NT2/D1 (cell line): ENCODE results near the gene REC114.
"Not testable (repeated sequence)": the region's sequence is repeated elsewhere in the genome, so short reads cannot be mapped to it uniquely, and the experiment has no call there.

Source experiments
- DNase-seq: peaks from one replicate; pipeline ENCODE4 v3.0.0-alpha.2; 2011; ENCODE audit warnings: low read depth, low spot score
- H3K27me3 ChIP-seq: 2 replicates; pipeline ENCODE4 v1.6.0; 2011; ENCODE audit warnings: mild to moderate bottlenecking; ENCODE audit not compliant: insufficient read length, insufficient read depth
- H3K36me3 ChIP-seq: 2 replicates; pipeline ENCODE4 v1.6.1; 2011; ENCODE audit warnings: mild to moderate bottlenecking, low read length, mixed read lengths; ENCODE audit not compliant: insufficient read depth, insufficient read length
- H3K4me1 ChIP-seq: 2 replicates; pipeline ENCODE4 v1.5.1; 2011; ENCODE audit not compliant: insufficient read depth, insufficient read length
- H3K4me3 ChIP-seq: 2 replicates; pipeline ENCODE4 v1.5.1; 2011; ENCODE audit warnings: low read depth; ENCODE audit not compliant: insufficient read length
- H3K9ac ChIP-seq: 2 replicates; pipeline ENCODE4 v1.6.0; 2011; ENCODE audit warnings: low read depth; ENCODE audit not compliant: insufficient read length
- H3K9me3 ChIP-seq: 2 replicates; pipeline ENCODE4 v1.5.1; 2011; ENCODE audit warnings: mild to moderate bottlenecking, low read length; ENCODE audit not compliant: insufficient read depth
- SUZ12 ChIP-seq: IDR thresholded peaks from 2 replicates; pipeline ENCODE4 v1.6.1; 2011; ENCODE audit not compliant: insufficient read length, insufficient read depth; ENCODE audit errors: extremely low read depth
- YY1 ChIP-seq: IDR thresholded peaks from 2 replicates; pipeline ENCODE4 v1.6.1; 2011; ENCODE audit not compliant: insufficient read length, insufficient read depth
- ZNF274 ChIP-seq: IDR thresholded peaks from 2 replicates; pipeline ENCODE4 v1.6.1; 2011; ENCODE audit warnings: mild to moderate bottlenecking, low read depth, low read length

The REC114 gene

DNA sequence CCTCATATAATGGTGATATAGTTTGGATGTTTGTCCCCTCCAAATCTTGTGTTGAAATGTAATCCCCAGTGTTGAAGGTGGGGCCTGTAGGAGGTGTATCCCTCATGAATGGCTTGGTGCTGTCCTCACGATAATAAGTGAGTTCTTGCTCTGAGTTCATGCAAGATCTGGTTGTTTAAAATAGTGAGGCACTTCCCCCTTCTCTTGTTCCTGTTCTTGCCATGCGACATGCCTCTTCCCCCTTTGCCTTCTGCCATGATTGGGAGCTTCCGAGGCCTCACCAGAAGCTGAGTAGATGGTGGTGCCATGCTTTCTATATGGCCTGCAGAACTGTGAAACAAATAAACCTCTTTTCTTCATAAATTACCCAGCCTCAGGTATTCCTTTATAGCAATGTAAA lies 39.2 kb downstream of the REC114 start:
- no peaks in the 10 kb centered on the region for H3K9me3 ChIP-seq
- no peak overlapping the region for H3K9ac ChIP-seq
- no peaks in the 10 kb centered on the region for H3K4me1 ChIP-seq
- DNase-seq: no peak
- H3K36me3 ChIP-seq: no peaks in the 10 kb centered on the region
- TF ChIP-seq SUZ12 (no peak), ZNF274 (no peak), YY1 (no peak)
- H3K4me3 ChIP-seq: no peak overlapping the region
- H3K27me3 ChIP-seq: no peaks in the 10 kb centered on the region

DNA sequence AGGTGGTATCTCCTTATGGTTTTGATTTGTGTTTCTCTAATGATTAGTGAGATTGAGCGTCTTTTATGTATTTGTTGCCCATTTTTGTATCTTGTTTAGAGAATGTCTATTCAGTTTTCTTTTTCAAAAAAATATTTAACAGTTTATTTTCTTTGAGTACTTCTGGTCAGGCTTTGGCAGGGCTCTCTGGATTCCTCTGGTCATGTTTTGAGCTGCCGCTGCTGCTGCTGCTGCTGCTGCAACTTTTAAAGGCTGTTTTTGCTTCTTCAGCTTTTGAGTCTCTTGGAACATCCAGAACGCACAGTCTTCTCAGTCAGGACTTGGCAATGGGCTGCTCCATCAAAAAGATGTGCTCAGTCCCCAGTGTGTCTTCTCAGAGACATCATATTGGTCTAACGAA lies 40.1 kb downstream of the REC114 start:
- no peaks in the 10 kb centered on the region for H3K27me3 ChIP-seq
- no peak for DNase-seq
- H3K4me1 ChIP-seq: no peaks in the 10 kb centered on the region
- TF ChIP-seq ZNF274 (no peak), SUZ12 (no peak), YY1 (no peak)
- H3K9ac ChIP-seq: no peak overlapping the region
- H3K4me3 ChIP-seq: no peak overlapping the region
- no peaks in the 10 kb centered on the region for H3K9me3 ChIP-seq
- no peaks in the 10 kb centered on the region for H3K36me3 ChIP-seq

DNA sequence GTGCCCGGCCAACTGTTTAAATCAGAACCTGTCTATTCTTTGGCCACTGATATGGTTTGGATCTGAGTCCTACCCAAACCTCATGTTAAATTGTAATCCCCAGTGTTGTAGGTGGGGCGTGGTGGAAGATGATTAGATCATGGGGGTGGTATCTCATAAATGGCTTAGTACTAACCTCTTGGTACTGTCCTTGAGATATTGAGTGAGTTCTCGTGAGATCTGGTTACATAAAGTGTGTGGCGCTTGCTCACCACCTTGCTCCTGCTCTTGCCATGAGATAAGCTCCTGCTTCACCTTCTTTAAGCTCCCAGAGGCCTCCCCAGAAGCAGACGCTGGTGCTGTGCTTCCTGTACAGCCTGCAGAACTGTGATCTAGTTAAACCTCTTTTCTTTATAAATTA lies 42.4 kb downstream of the REC114 start:
- no peak for TF ChIP-seq YY1
- no peak for TF ChIP-seq ZNF274
- TF ChIP-seq SUZ12: no peak
- no peak for DNase-seq

DNA sequence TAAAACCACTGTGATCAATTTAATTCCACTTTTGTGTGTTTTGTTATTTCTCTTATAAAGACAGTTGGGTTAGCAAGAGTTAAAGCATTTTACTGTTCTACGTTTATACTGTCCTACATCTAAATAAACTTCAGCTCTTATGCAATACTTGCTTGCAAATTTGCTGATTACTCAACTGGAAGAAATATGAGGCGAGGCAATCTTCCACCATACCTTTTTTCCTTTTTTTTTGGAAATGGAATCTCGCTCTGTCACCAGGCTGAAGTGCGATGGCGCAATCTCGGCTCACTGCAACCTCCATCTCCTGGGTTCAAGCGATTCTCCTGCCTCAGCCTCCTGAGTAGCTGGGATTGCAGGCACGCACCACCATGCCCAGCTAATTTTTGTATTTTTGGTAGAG lies 42.9 kb downstream of the REC114 start:
- not testable (repeated sequence) for H3K27me3 ChIP-seq, H3K4me3 ChIP-seq, H3K9ac ChIP-seq, H3K36me3 ChIP-seq, DNase-seq, H3K4me1 ChIP-seq, H3K9me3 ChIP-seq

More for the DNA sequence above, 42.4 kb downstream of the REC114 start:
- Histone ChIP-seq H3K9ac (no peak overlapping the region), H3K4me1 (no peaks in the 10 kb centered on the region), H3K27me3 (no peaks in the 10 kb centered on the region), H3K9me3 (no peaks in the 10 kb centered on the region), H3K36me3 (no peaks in the 10 kb centered on the region), H3K4me3 (no peak overlapping the region)

DNA sequence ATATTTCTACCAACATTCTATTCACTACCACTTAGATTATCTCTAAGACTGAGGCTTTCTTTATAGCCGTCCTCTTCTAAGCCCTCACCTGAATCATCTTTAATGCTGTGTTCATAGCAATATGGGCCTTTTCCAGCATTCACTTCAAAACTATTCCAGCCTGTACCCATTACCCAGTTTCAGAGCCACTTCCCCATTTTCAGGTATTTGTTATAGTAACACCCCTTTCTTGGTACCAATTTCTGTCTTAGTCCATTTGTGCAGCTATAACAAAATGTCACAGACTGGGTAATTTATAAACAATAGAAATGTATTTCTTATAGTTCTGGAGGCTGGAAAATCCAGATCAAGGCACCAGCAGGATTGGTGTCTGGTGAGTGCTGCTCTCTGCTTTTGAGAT lies 45.7 kb downstream of the REC114 start:
- H3K9me3 ChIP-seq: no peaks in the 10 kb centered on the region
- no peak overlapping the region for H3K4me3 ChIP-seq
- no peaks in the 10 kb centered on the region for H3K36me3 ChIP-seq
- H3K4me1 ChIP-seq: no peaks in the 10 kb centered on the region
- no peak overlapping the region for H3K9ac ChIP-seq
- no peaks in the 10 kb centered on the region for H3K27me3 ChIP-seq
- DNase-seq: no peak
- no peak for TF ChIP-seq SUZ12
- no peak for TF ChIP-seq ZNF274
- no peak for TF ChIP-seq YY1

DNA sequence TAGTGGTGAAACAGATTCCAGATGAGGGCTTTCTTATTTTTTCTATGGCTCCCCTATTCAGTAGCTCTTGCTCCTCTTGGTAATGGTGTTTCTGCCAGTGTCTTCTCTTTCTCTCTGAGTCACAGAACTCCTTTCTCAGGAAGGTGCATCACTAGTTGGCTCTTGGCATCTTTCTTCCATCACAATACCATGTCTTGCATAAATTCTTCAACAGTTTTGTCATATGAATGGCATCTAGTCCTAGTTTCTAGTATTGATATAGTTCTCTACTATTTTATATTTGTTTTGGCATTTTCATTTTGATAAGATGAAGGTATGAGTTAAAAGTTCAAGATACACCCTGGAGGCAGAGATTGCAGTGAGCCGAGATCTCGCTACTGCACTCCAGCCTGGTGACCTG lies 51.0 kb downstream of the REC114 start:
- H3K9me3 ChIP-seq: no peaks in the 10 kb centered on the region
- no peak overlapping the region for H3K4me3 ChIP-seq
- TF ChIP-seq SUZ12 (no peak), YY1 (no peak), ZNF274 (no peak)
- H3K4me1 ChIP-seq: no peaks in the 10 kb centered on the region
- H3K36me3 ChIP-seq: no peaks in the 10 kb centered on the region
- H3K9ac ChIP-seq: no peak overlapping the region
- H3K27me3 ChIP-seq: no peaks in the 10 kb centered on the region
- DNase-seq: no peak

DNA sequence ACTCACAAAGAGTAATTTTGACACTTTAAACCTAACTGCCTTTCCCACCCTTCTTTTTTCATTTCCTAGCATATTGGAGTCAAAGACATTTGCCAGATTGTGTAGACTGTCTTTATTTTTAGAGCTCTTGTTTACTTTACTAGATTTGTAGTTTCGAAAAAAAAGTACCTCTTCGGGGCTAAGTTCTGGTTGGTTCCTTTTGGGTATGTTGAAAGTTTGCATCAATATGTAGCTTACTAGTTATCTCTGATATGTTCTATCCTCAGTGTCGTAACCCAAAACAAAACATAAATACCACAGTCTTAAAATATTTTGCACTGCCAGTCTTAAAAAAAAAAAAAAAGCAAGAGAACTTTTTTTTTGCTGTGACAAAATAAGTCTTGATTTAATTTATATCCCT lies 52.2 kb downstream of the REC114 start:
- Histone ChIP-seq H3K4me3 (no peak overlapping the region), H3K4me1 (no peaks in the 10 kb centered on the region), H3K36me3 (no peaks in the 10 kb centered on the region), H3K9ac (no peak overlapping the region), H3K9me3 (no peaks in the 10 kb centered on the region), H3K27me3 (no peaks in the 10 kb centered on the region)
- TF ChIP-seq SUZ12: no peak
- TF ChIP-seq YY1: no peak
- no peak for TF ChIP-seq ZNF274
- DNase-seq: no peak

DNA sequence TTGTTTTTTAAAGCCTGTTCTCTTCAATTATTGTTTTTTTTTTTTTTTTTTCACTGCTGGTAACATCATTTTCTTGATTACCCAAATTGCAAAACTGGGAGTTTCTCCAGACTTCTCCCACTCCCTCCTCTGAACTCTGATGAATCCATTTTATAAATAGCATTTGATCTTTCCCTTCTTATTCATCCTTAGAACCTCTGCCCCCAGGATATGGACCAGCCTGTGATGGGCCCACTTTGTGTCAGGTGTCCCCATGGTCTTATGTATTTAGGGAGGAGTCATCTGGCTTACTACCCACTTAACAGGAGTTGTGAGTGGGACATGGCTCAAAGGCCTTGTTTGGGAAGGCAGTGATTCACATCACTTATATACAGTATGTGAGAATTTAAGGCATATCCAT lies 57.7 kb downstream of the REC114 start:
- H3K27me3 ChIP-seq: no peaks in the 10 kb centered on the region
- DNase-seq: no peak
- H3K36me3 ChIP-seq: no peaks in the 10 kb centered on the region

More for the DNA sequence above, 57.7 kb downstream of the REC114 start:
- Histone ChIP-seq H3K4me1 (no peaks in the 10 kb centered on the region), H3K9ac (no peak overlapping the region), H3K4me3 (no peak overlapping the region), H3K9me3 (no peaks in the 10 kb centered on the region)
- TF ChIP-seq YY1 (no peak), ZNF274 (no peak), SUZ12 (no peak)
